Fibroblast of pulmonary artery (primary cell): ENCODE data around the gene PRKG1.

Experiments used
- DNase-seq: peaks from one replicate; pipeline ENCODE4 v3.0.0-alpha.2; 2010; ENCODE audit warnings: low read depth
- H3K4me3 ChIP-seq: replicated peaks from 2 replicates; pipeline ENCODE4 v1.5.1; 2011; ENCODE audit warnings: low read depth, mild to moderate bottlenecking, control low read depth, low read length, moderate library complexity
- TF ChIP-seq, protein P1 (sequence below): IDR thresholded peaks from 2 replicates; pipeline ENCODE4 v1.5.1; 2011; ENCODE audit warnings: mild to moderate bottlenecking, control low read depth, low read length, inconsistent platforms; ENCODE audit errors: missing control alignments

Gene PRKG1

DNA sequence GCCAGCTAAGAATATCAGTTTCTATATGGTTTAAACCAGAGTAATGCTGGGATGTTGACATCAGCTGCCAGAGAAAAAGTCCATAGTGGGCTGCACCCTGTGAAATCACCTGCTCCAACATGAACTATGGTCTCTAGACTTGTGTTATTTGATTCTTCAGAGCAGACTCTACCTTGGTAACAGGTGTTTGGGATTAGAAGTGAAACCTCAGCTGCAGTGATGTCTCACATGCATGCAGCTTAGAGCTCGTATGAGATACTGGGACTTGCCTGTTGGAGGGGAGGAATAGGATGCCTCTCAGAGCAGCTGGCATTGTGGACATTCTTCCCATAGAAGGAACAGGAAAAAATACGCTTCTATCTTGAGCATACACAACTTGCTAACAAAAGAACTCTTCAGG lies 912.2 kb downstream of the PRKG1 start:
- H3K4me3 ChIP-seq: no peak overlapping the region
- TF ChIP-seq, protein P1, sequence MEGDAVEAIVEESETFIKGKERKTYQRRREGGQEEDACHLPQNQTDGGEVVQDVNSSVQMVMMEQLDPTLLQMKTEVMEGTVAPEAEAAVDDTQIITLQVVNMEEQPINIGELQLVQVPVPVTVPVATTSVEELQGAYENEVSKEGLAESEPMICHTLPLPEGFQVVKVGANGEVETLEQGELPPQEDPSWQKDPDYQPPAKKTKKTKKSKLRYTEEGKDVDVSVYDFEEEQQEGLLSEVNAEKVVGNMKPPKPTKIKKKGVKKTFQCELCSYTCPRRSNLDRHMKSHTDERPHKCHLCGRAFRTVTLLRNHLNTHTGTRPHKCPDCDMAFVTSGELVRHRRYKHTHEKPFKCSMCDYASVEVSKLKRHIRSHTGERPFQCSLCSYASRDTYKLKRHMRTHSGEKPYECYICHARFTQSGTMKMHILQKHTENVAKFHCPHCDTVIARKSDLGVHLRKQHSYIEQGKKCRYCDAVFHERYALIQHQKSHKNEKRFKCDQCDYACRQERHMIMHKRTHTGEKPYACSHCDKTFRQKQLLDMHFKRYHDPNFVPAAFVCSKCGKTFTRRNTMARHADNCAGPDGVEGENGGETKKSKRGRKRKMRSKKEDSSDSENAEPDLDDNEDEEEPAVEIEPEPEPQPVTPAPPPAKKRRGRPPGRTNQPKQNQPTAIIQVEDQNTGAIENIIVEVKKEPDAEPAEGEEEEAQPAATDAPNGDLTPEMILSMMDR: no peak
- no peak for DNase-seq

DNA sequence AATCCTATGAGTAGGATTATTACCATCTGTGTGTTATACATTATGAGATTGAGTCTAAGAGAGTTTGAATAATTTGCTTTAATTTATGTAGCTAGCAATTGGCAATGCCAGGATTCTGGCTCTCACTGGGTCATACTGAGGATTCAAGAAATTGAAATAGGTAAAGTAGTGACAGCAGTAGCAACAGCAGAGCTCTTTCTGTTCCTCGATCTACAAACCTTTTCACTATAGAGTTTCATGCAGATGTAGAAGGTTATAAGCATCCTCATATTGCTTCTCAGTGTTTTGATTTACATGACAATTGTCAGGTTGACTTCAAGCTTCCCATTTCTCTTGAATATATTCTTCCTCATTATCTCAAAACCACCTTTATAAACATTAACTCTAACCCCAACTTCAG lies 919.2 kb downstream of the PRKG1 start:
- H3K4me3 ChIP-seq: no peak overlapping the region
- no peak for DNase-seq
- TF ChIP-seq, protein P1: no peak

DNA sequence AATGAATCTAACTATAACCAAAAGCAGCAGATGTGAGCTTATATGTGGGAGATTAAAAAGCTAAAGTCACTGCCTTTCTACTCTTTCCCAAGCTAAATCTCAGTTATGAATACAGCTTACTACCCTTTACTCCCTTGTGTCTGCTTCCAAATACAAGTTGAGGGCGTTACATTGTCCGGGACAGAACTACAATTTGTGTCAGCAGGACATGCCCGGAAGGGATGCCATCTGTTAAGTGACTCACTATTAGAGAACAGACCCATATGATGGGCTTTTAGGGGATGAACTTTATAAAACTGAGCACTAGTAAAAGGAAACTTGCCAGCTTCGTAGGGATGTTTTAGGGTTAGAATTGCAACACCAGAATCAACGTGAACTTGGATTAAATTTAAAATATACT lies 924.8 kb downstream of the PRKG1 start:
- no peak overlapping the region for H3K4me3 ChIP-seq
- TF ChIP-seq, protein P1: no peak
- DNase-seq: no peak

DNA sequence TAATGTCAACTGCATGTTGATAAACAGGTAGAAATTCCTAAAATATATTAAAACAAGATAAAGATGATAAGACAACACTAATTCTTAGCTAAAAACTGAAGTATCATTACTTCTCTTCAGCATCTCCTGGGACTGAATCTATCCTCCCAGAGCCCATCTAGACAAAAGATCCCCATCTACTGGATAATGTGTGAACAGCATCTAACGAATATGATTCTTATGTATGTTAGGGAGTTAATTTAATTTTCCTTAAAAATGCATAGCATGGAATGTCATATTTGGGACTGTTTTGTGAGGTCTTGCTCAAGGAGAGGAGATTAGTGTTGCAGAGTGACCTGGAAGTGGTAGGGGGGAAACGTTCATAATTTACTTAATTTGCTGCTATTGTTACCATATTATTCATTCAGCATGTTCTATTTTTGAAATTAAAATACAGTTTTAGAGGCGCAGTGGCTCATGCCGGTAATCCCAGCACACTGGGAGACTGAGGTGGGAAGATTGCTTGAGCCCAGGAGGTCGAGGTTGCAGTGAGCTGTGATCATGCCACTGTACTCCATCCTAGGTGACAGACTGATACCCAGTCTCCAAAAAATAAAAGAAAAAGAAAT lies 930.2 kb downstream of the PRKG1 start:
- TF ChIP-seq, protein P1: peak; percentile 81
- no peak overlapping the region for H3K4me3 ChIP-seq
- peak; percentile 72 for DNase-seq

DNA sequence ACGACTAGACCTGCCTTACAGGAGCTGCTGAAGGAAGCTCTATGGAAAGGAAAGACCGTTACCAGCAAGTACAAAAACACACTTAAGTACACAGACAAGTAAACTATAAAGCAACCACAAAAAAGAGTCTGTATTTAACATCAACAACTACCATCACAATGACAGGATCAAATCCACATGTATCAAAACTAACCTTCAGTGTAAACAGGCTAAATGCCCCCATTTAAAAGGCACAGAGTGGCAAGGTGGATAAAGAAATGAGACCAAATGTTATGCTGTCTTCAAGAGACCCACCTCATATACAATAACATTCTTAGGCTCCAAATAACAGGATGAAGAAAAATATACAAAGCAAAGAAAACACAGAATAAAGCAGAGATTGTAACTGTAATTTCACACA lies 932.8 kb downstream of the PRKG1 start:
- no peak for DNase-seq
- TF ChIP-seq, protein P1: no peak
- no peak overlapping the region for H3K4me3 ChIP-seq

DNA sequence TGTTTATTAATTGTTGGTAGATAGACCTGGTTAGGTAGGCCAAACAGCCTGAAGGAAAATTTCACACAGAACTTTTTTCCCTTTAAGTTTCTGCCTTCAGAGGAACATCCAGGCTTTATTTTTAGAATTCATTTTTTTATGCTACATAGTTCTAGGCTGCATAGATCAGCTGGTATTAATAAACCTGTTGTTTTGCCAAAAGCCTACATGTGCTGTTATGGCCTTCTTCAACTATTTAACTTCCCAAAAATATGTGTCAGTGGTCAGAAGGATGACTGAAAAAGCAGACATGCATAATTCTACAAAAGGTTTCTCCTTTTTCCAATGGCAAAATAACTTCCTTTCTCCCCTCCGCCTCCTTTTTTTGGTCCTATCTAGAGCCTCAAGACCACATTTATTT lies 936.8 kb downstream of the PRKG1 start:
- DNase-seq: no peak
- TF ChIP-seq, protein P1: no peak
- no peak overlapping the region for H3K4me3 ChIP-seq

DNA sequence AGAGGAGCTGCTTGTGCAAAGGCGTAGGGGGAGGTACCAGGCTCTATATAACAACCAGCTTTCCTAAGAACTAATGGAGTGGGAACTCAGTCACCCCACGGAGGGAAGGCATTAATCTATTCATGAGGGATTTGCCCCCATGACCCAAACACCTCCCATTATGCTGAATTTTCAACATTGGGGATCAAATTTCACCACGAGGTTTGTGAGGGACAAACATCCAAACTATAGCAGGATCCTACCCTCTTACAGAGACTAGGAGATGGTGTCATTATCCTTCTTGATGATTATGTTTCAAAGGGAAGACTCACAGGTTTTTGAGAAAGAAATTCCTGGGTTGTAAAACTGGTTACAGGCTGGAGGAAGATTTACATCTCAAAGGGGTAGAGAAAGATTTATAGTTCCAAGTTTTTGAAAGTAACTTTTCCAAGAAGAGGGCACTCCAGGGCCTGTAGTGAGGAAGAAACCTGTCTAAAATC lies 944.8 kb downstream of the PRKG1 start:
- DNase-seq: no peak
- H3K4me3 ChIP-seq: no peak overlapping the region
- TF ChIP-seq, protein P1: no peak
